Jurkat, Clone E6-1 (cell line): ENCODE measurements around the gene TADA3.

Experiments
- DNase-seq: peaks from one replicate; pipeline ENCODE4 v3.0.0-alpha.2; 2011; ENCODE audit warnings: low read depth, low spot score
- H3K4me3 ChIP-seq: 2 replicates; pipeline ENCODE4 v1.5.1; 2011; ENCODE audit warnings: mild to moderate bottlenecking, low read length, control low read depth, moderate library complexity

TADA3 gene

DNA sequence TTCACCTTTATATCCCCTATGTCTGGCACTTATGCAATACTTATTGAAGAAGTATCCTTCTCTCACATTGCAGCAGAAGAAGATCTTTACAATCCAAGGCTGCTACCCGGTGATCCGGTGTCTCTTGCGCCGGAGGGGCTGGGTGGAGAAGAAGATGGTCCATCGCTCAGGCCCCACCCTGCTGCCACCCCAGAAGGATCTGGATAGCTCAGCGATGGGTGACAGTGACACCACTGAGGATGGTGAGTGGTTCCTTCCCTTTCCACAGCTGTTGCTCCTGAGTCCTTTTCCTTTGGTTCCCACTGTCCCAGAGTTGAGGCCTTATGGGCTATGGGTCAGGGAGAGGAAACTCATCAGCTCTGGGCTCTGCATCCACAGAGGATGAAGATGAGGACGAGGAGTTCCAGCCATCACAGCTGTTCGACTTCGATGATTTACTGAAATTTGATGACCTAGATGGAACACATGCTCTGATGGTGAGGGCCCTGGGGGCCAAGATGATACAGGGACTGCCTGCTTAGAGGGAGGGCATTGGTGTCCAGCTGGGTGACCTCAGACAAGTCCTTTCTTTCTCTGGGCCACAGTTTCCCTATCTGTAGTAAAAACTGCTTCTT is 20.7 kb upstream of the TADA3 start:
- DNase-seq, result no peak
- H3K4me3 ChIP-seq, result no peak overlapping the region

DNA sequence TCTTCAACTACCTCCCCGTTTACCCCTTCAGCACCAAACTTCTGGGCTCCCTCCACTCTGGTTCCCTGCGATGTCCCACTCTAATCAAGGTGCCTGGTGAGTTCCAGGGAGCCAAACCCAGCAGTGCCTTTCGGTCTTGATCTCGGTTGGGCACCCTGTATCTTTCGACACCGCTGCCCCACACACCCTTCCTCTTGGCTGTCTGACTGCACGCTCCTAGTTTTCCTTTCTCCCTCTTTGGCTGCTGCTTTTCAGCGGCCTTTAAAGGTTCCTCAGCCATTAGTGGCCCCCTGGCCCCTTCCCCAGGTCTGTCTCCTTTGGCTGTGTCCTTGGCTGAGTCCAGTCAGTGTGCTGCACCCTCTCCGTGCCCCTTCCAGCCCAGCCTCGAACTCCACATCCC is 18.6 kb upstream of the TADA3 start:
- H3K4me3 ChIP-seq, result no peak overlapping the region
- no peak for DNase-seq

DNA sequence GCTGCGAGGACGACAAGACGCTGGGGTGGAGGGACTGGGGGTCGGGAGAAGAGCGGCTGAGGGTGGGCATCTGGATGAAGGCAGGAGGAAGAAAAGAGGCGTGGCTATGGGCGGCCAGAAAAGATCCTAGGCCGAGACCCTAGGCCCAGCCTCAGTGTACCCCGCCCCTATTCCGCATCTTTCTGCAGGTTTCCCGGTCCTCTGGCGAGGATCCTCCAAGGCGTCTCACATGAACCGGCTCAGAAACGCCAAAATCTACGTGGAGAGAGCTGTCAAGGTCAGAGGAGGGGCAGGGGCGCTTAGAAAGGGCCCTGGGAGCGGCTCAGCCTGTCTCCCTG is 18.1 kb upstream of the TADA3 start:
- no peak for DNase-seq
- H3K4me3 ChIP-seq, result no peak overlapping the region

DNA sequence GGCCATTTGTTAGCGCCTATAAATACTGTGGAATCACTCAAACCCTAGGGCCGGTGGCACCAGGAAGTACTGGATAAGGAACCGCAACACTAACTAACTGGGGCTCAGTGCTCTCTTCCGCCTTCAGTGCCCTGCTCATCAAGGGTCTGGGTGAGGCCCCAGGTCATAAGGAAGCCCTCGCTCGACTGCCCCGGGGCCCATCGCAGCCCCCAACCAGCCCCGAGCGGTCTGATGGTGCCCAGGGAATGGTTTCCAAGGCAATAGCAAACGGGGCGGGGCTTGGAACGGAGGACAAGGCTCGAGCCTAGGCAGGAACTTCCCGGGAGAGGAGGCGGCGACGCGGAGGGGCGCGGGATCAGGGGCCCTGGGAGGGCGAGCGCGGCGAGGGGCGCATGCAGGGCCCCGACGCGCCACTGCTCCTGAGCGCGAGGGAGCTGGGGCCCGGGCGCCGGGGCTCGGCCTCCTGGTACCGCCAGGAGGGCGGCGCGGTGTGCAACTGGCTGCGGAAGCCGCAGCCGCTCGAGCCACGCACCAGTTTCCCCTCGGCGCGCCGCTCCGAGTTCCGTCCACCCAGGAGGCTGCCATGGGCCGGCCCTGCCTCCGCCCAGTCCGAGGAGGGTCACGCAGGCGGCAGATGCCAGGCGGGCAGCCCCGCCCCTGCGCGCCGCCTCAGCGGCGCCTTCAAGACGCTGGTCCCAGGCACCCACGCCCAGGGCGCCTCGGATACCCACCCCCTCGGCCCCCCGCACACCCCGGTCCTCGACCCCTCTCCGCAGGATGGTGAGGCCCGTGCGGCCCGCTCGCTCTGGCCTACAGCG is 17.6 kb upstream of the TADA3 start, which contains the start of gene TTLL3:
Gene TTLL3 (plus strand): TSS at position 648 of the 818 bp plus-strand sequence. CDS start 400 bp downstream, outside the sequence.
- no peak within 1 kb of the TSS for H3K4me3 ChIP-seq
- no peak for DNase-seq

DNA sequence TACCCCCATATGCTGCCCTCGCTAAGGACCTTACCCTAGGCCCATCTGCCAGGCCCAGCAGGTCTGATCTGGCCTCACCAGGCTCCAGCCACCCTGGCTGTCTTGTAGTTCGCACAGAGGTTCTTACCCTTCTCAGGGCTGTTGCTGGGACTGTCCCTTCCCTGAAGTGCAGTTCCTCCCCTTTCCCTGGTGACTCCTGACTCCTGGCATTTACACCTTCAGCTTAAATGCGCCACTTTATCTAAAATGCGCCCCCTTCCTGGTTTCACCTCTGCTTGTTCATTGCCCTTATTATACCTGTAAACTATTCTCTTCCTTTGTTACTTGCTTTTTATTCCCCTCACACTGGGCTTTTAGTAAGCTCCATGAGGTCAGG is 17.0 kb upstream of the TADA3 start:
- H3K4me3 ChIP-seq, result no peak overlapping the region
- DNase-seq, result no peak

- peak; percentile 30 for DNase-seq
- no peak overlapping the region for H3K4me3 ChIP-seq
Observed at GRCh38 chr3:9808345-9809037, 16.2 kb upstream of the TADA3 start.

DNA sequence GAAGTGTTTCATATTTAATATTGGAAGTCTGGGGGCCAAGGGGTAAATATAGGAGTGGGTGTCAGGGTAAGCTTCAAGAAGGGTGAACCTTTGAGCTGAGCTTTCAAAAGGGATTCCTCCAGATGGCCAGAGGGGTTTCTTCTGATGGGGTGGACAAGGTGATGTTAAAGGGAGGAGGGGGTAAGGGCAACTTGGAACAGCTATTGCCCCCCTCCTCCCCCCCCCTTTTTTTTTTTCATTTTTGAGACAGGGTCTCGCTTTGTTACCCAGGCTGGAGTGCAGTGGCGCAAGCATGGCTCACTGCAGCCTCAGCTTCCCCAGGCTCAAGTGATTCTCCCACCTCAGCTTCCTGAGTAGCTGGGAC is 15.7 kb upstream of the TADA3 start:
- no peak for DNase-seq
- no peak overlapping the region for H3K4me3 ChIP-seq

GRCh38 chr3:9806688-9807589 is 14.7 kb upstream of the TADA3 start:
- no peak for DNase-seq

GRCh38 chr3:9806137-9806536 is 13.9 kb upstream of the TADA3 start:
- no peak for DNase-seq
- no peak overlapping the region for H3K4me3 ChIP-seq

More at GRCh38 chr3:9806688-9807589, 14.7 kb upstream of the TADA3 start:
- no peak overlapping the region for H3K4me3 ChIP-seq

- H3K4me3 ChIP-seq, result no peak overlapping the region
- DNase-seq, result no peak
Observed at GRCh38 chr3:9804996-9805395, 12.7 kb upstream of the TADA3 start.

DNA sequence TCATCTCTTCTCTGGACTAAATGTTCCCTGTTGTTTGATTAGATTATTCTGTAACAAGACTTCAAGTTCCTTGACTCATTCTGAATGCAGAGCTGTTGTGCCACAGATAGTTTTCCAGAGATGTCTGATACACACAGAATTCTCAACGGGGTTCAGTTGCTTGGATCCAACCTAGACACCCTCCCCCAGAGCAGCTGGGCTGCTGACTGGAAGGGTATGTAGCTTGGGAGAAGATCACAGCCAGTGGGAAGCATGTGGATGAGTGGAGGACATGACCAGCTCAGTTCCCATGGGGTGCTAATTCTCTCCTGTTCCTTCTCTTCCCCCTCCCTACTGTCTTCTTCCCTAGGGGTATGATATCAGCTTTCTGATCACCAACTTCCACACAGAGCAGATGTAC is 11.2 kb upstream of the TADA3 start:
- H3K4me3 ChIP-seq, result no peak overlapping the region
- no peak for DNase-seq

GRCh38 chr3:9800529-9800928 is 8.3 kb upstream of the TADA3 start:
- H3K4me3 ChIP-seq, result no peak overlapping the region
- no peak for DNase-seq

DNA sequence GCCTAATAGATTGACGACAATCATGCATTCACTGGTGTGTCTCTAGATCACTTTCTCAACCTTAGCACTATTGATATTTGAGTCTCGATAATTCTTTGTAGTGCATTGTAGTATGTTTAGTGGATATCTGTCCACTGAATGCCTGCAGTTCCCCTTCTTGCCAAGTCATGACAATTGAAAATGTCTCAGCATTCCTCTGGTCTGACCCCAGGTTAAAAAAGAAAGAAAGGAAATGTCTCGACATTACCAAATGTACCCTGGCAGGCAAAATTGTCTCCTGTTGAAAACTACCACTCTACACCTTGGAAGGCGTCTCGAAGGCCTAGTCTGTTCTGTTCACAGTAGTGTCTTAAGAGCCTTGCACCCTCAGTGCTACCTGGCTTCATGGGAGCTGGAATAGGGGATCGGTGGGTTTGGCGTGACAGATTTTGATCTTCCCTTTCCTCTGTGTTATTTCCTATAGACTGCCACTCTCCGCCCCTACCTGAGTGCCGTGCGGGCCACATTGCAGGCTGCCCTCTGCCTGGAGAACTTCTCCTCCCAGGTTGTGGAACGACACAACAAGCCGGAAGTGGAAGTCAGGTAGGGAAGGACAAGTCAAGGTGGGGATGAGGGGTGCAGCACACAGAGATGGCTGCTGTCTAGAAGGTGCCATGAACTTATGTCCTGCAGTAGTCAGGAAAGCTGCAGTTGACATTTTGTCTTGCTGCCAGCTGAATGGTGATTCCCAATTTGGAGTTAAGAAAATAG is 5.1 kb upstream of the TADA3 start:
- no peak overlapping the region for H3K4me3 ChIP-seq
- DNase-seq, result no peak

GRCh38 chr3:9795207-9795606 is 2.9 kb upstream of the TADA3 start:
- no peak overlapping the region for H3K4me3 ChIP-seq
- DNase-seq, result no peak

- DNase-seq, result no peak
- no peak overlapping the region for H3K4me3 ChIP-seq
Observed at GRCh38 chr3:9794400-9794799, 2.1 kb upstream of the TADA3 start.

- DNase-seq, result no peak
- H3K4me3 ChIP-seq, result peak overlapping the region; percentile 100
Observed at GRCh38 chr3:9793161-9793781, 998 bp upstream of the TADA3 start.

DNA sequence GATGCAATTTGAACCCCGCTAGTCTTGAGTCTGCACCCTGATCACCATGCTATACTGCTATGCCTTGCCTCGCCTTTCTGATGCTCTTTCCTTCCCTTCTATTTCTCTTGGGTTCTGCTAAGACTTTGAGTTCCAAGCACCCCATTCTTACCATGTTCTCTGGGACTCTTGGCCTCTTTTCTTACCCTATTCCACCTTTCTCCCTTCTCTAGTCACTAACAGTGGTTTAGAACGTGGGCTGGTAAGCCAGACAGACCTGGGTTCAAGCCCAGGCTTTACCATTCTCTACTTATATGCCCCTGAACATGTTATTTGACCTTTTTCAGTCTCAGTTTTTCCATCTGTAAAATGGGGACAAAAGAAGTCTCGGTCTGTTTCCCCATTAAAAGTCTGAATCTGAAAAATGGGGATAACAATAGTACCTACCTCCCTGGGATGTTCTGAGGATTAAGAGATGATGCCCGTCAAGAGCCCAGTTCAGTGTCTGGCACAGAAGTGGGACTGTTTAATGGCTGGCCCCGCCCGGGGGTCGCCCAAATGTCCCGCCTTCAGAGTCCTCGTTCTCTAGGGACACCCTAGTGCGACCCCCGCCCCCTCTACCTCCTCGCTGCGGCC is 376 bp downstream of the TADA3 start:
- H3K4me3 ChIP-seq, result peak overlapping the region; percentile 100
- DNase-seq, result no peak

DNA sequence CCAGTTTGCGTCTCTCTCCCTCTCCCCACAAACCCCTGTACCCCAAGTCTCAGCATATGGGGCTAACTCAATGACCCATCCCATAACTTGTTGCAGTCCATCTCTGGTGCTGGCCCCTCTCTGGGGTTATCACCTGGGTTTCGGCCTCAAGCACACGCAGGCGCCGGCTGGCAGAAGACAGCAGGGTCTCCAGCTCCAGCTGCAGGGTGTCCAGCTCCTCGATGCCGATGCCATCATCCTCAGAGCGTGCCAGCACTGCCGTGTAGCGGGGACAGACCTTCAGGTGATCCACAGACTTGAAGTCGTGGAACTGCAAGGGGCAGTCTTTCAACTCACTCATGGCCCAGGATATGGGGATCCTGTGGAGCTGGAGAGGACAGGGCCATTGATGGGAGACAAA is 1.1 kb downstream of the TADA3 start:
- H3K4me3 ChIP-seq, result peak overlapping the region; percentile 100
- no peak for DNase-seq
